Peyer's patch (tissue), 4 donors: Measurements from ENCODE around the gene CCDC85C.

Source experiments
- CTCF ChIP-seq, 6 experiments: fragments of 450-650 bp in 4 of 6; fragments of 200-600 bp in 2 of 6; sonication (generic) in 1 of 6; IDR thresholded peaks; one replicate each; pipeline ENCODE4 v1.5.1; 2017 to 2019; ENCODE audit warnings: antibody characterized with exemption in 6 of 6, mild to moderate bottlenecking in 3 of 6, moderate library complexity in 1 of 6
- POLR2A ChIP-seq, 2 donors: fragments of 450-650 bp; IDR thresholded peaks; one replicate each; pipeline ENCODE4 v1.5.1; 2017; ENCODE audit warnings: antibody characterized with exemption in 2 of 2, mild to moderate bottlenecking in 2 of 2, moderate library complexity in 2 of 2

DNA sequence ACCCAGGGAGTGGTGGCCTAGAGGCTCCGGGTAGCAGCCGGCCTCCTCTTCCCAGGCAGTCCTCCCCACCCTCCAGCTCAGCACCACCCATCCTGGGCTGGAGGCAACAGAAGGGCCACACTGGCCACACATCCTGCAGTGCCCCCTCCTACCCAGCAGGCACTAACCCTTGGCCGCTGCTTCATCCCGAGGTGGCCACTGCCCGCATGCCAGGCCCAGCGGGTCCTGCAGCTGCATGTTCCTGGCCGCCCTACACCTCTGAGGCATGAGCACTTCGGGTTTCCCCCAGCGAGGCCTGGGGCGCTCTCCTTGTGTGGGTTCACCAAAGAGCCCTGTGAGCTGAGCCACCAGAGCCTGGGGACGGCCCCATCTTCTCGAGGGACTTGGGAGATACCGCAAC lies 61.4 kb downstream of the CCDC85C start:
- TF ChIP-seq CTCF (IDR thresholded peaks at IDR 0.05) (no peak), POLR2A (IDR thresholded peaks at IDR 0.05) (no peak)
